Dendritic cell treated with granulocyte-macrophage colony-stimulating factor and Interleukin-4, amounts not matched to agents 40 ng/mL and 50 ng/mL, for 4 days (primary cell): ENCODE results near the gene TREX2.

Experiments
- H3K27ac Mint-ChIP-seq: one replicate; pipeline ENCODE4 v1.8.0; 2022; ENCODE audit warnings: mild to moderate bottlenecking, mixed read lengths
- H3K27me3 Mint-ChIP-seq: one replicate; pipeline ENCODE4 v1.8.0; 2022; ENCODE audit warnings: mild to moderate bottlenecking, mixed read lengths
- H3K36me3 Mint-ChIP-seq: one replicate; pipeline ENCODE4 v1.8.0; 2022; ENCODE audit warnings: low read depth, mixed read lengths
- H3K4me1 Mint-ChIP-seq: one replicate; pipeline ENCODE4 v1.8.0; 2022; ENCODE audit warnings: low read depth, mixed read lengths
- H3K4me3 Mint-ChIP-seq: one replicate; pipeline ENCODE4 v1.8.0; 2022; ENCODE audit warnings: mild to moderate bottlenecking, moderate library complexity, mixed read lengths
- H3K9me3 Mint-ChIP-seq: one replicate; pipeline ENCODE4 v1.8.0; 2022; ENCODE audit warnings: mixed read lengths
- intact Hi-C: fragments of 100-400 bp; cut with micrococcal nuclease; formaldehyde crosslinking; loops from one replicate; pipeline ENCODE4 v1.15.0; 2022

TREX2 gene

DNA sequence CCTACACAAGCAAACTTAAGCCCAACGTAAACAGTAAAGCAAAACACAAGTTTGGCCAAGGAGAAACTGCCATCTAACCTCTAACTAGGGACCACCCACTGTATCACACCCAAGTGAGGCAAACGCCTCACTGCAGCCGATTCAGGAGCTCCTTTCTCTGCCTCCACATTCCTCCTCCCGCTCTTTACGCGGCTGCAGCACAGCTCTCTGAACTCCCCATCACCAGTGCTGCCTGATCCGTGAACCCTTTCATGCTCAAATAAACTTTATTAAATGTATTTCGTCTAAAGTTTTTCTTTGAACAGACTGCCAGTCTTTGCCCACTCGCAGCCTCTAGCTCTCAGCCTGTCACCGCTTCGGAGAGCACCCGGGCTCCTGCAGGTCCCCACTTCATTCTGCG lies 51.2 kb downstream of the TREX2 start:
- intact Hi-C loops, result no loop called here
- H3K4me3 Mint-ChIP-seq, result no peak overlapping the region
- H3K27ac Mint-ChIP-seq, result no peak overlapping the region

More for the DNA sequence above, 51.2 kb downstream of the TREX2 start:
- Mint-ChIP-seq H3K9me3 (no peaks in the 10 kb centered on the region), H3K4me1 (no peaks in the 10 kb centered on the region), H3K36me3 (no peaks in the 10 kb centered on the region), H3K27me3 (peaks cover 4% of the 10 kb centered on the region)
